Breast epithelium (tissue), 3 donors: ENCODE data around the gene PPRC1.

ENCODE experiments used
- POLR2AphosphoS5 ChIP-seq, 3 donors: sonication (generic); formaldehyde crosslinking; IDR thresholded peaks; one replicate each; pipeline ENCODE4 v1.6.1; 2017; ENCODE audit warnings: antibody characterized with exemption in 3 of 3
- TF ChIP-seq, protein P1 (sequence below), 3 donors: fragments of 450-650 bp; IDR thresholded peaks; one replicate each; pipeline ENCODE4 v1.5.1; 2016 to 2017; ENCODE audit warnings: antibody characterized with exemption in 3 of 3, mild to moderate bottlenecking in 3 of 3, moderate library complexity in 3 of 3

DNA sequence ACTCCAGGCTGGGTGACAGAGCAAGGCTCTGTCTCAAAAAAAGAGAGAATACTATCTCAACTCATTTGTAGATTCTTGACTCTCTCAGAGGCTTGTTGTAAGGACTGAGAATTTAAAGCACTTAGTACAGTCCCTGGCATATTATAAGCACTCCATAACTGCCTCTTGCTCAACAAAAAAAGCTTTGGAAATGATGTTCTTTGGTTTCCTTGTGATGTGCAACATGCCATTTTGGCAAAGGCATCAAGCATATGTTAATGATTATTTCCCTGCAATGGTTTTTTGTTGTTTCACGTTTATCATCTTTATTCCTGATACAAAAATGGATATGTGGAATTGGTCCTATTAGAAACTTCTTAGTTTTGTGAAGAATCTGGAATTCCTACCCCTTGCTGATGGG, 35.0 kb downstream of the PPRC1 start:
- TF ChIP-seq, protein P1, sequence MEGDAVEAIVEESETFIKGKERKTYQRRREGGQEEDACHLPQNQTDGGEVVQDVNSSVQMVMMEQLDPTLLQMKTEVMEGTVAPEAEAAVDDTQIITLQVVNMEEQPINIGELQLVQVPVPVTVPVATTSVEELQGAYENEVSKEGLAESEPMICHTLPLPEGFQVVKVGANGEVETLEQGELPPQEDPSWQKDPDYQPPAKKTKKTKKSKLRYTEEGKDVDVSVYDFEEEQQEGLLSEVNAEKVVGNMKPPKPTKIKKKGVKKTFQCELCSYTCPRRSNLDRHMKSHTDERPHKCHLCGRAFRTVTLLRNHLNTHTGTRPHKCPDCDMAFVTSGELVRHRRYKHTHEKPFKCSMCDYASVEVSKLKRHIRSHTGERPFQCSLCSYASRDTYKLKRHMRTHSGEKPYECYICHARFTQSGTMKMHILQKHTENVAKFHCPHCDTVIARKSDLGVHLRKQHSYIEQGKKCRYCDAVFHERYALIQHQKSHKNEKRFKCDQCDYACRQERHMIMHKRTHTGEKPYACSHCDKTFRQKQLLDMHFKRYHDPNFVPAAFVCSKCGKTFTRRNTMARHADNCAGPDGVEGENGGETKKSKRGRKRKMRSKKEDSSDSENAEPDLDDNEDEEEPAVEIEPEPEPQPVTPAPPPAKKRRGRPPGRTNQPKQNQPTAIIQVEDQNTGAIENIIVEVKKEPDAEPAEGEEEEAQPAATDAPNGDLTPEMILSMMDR (IDR thresholded peaks at IDR 0.05) = no peak
- TF ChIP-seq POLR2AphosphoS5 (IDR thresholded peaks at IDR 0.05) = no peak
